ENCODE measurements around the gene APOL6. TPM values are rescaled to one million over a fixed set of nuclear protein-coding genes. Genes with fewer than 3 reads are reported as not detected.

Gene APOL6
- total and polyA plus RNA-seq, 10 of the 15 experiments (the other 5 are each of a cell fraction or from before 2014, with no cell fraction given), result 4.3 to 22.9 (median 9.3) TPM

- POLR2A ChIA-PET, result no interaction called here
- TF ChIP-seq FOXM1 (IDR thresholded peaks at IDR 0.05; ENCODE audit: low read depth, low read length), result no peak
- no peak for TF ChIP-seq SMC3 (IDR thresholded peaks at IDR 0.05; ENCODE audit: borderline replicate concordance, low read length)
- no peak for TF ChIP-seq RBBP5 (conservative IDR thresholded peaks at IDR 0.05)
- TF ChIP-seq CBX5 (IDR thresholded peaks at IDR 0.05; ENCODE audit: low read depth), result no peak
- TF ChIP-seq ZNF622 (IDR thresholded peaks at IDR 0.05), result no peak
- no peak for TF ChIP-seq HDAC6 (IDR thresholded peaks at IDR 0.05; ENCODE audit: unreplicated experiment)
- no peak for TF ChIP-seq REST (IDR thresholded peaks at IDR 0.05; ENCODE audit: low read depth, low read length)
- no peak for TF ChIP-seq SPI1 (IDR thresholded peaks at IDR 0.05; ENCODE audit: borderline replicate concordance, insufficient read depth, low read depth, low read length)
- TF ChIP-seq RELA (IDR thresholded peaks at IDR 0.05; ENCODE audit: borderline replicate concordance, partially characterized antibody), result no peak
- no peak for TF ChIP-seq PAX5 (IDR thresholded peaks at IDR 0.05; ENCODE audit: borderline replicate concordance, low read depth, low read length)
- no peak for TF ChIP-seq CTCF (IDR thresholded peaks at IDR 0.05 in 2 of 3, conservative IDR thresholded peaks at IDR 0.05 in 1 of 3; ENCODE audit: control insufficient read depth in 2 of 3, extremely low read depth in 1 of 3, insufficient read depth in 1 of 3, low read depth in 3 of 3, low read length in 3 of 3)
- no peak for TF ChIP-seq SUPT20H (IDR thresholded peaks at IDR 0.05; ENCODE audit: borderline replicate concordance, control insufficient read depth, low read depth, low read length)
- no peak for TF ChIP-seq ZBTB40 (IDR thresholded peaks at IDR 0.05; ENCODE audit: borderline replicate concordance)
- TF ChIP-seq CHD2 (IDR thresholded peaks at IDR 0.05; ENCODE audit: borderline replicate concordance, low read depth, low read length), result no peak
- ATAC-seq, result no peak
- DNase-seq (ENCODE audit: low read depth, low spot score), result no peak
- H2AFZ ChIP-seq (ENCODE audit: control insufficient read depth, low read depth, low read length), result no peak overlapping the region
- 36% methylated on average over 7 of the region's 7 CpGs for WGBS (ENCODE audit: insufficient coverage, insufficient replicate concordance, low lambda C conversion rate, missing lambda C conversion rate)
- no TSS peak for BruUV-seq (replicated peaks)
- H3K27me3 ChIP-seq (replicated peaks in 1 of 2; ENCODE audit: control insufficient read depth in 2 of 2, insufficient read depth in 2 of 2, low read length in 1 of 2), result no peaks in the 10 kb centered on the region
- no peaks in the 10 kb centered on the region for H3K79me2 ChIP-seq (ENCODE audit: control insufficient read depth, insufficient read depth, low read length)
- H3K4me2 ChIP-seq (ENCODE audit: control insufficient read depth, insufficient read depth), result no peak overlapping the region
- H3K27ac ChIP-seq (ENCODE audit: control insufficient read depth, insufficient read depth), result no peak overlapping the region
- no peaks in the 10 kb centered on the region for H3K36me3 ChIP-seq (ENCODE audit: control insufficient read depth in 2 of 2, insufficient read depth in 2 of 2, low read length in 1 of 2)
- H3K9ac ChIP-seq (ENCODE audit: control insufficient read depth, insufficient read depth, low read length), result no peak overlapping the region
- intact Hi-C loops (cut with micrococcal nuclease; ENCODE audit: unreplicated experiment), result no loop called here
- RAD21 ChIA-PET (ENCODE audit: unreplicated experiment), result no interaction called here
- FAIRE-seq, result no peak
- no peaks in the 10 kb centered on the region for H4K20me1 ChIP-seq (ENCODE audit: control insufficient read depth, insufficient read depth)
- in situ Hi-C loops (cut with MboI), result no loop called here
- SMC1A ChIA-PET (ENCODE audit: uncharacterized antibody, unreplicated experiment), result no interaction called here
- no peaks in the 10 kb centered on the region for H3K9me3 ChIP-seq (replicated peaks; ENCODE audit: control insufficient read depth, insufficient read depth, low read length)
- no peak overlapping the region for H3K4me3 ChIP-seq
- CTCF ChIA-PET, result interaction anchor here (1.6 kb wide), 1 partner anchor 14 kb away, joined by 3 read pairs; no protein-coding TSS in a partner anchor
- H3K4me1 ChIP-seq (ENCODE audit: control insufficient read depth, insufficient read depth, low read length), result peaks cover under 1% of the 10 kb centered on the region; the same call in 1 of the 2 replicates
Measured at GRCh38 chr22:35641494-35642120, 6.6 kb upstream of the APOL6 start.
